WTC11 (cell line): ENCODE data around the gene RSU1. TPM values are rescaled to one million over a fixed set of nuclear protein-coding genes. Genes with fewer than 3 reads are reported as not detected.

Experiments
- ATAC-seq: fragments of 200-7000 bp; cut with Tn5 transposase; 2 replicates; pipeline ENCODE4 v1.10.0; 2021; ENCODE audit warnings: mild to moderate bottlenecking, moderate library complexity
- CTCF ChIA-PET: fragments of 300-600 bp; sonication (Branson Sonifier 250); formaldehyde crosslinking; loops from one replicate; lab custom pipeline; 2021; ENCODE audit warnings: antibody characterized with exemption; lab: Charles Lee
- POLR2A ChIA-PET: fragments of 350-600 bp; sonication (Branson Sonifier 250); formaldehyde crosslinking; loops from one replicate; lab custom pipeline; 2021; ENCODE audit warnings: antibody characterized with exemption; lab: Charles Lee
- DNase-seq: peaks from one replicate; pipeline ENCODE4 v3.0.0; 2021; ENCODE audit warnings: low spot score
- H3K27ac Mint-ChIP-seq: 2 replicates; pipeline ENCODE4 v1.8.0; 2021; ENCODE audit warnings: mixed read lengths
- H3K27me3 Mint-ChIP-seq: 2 replicates; pipeline ENCODE4 v1.8.0; 2021; ENCODE audit warnings: low read depth, mild to moderate bottlenecking, moderate library complexity, mixed read lengths
- H3K36me3 Mint-ChIP-seq: 2 replicates; pipeline ENCODE4 v1.8.0; 2021; ENCODE audit warnings: mixed read lengths
- H3K4me1 Mint-ChIP-seq: 2 replicates; pipeline ENCODE4 v1.8.0; 2022; ENCODE audit warnings: mixed read lengths
- H3K4me3 Mint-ChIP-seq: 2 replicates; pipeline ENCODE4 v1.8.0; 2021; ENCODE audit warnings: mild to moderate bottlenecking, moderate library complexity, mixed read lengths
- H3K9me3 Mint-ChIP-seq: 2 replicates; pipeline ENCODE4 v1.8.0; 2021; ENCODE audit warnings: mixed read lengths
- ATF2 ChIP-seq: sonication (generic); formaldehyde crosslinking; IDR thresholded peaks from 2 replicates; pipeline ENCODE4 v1.8.1; 2022; ENCODE audit warnings: low read depth, missing genetic modification reagents, borderline replicate concordance
- CDX4 ChIP-seq: fragments of 250-450 bp; sonication (Bioruptor Pico); IDR thresholded peaks from 2 replicates; pipeline ENCODE4 v1.9.0; 2021; ENCODE audit warnings: moderate library complexity, mild to moderate bottlenecking, inconsistent platforms, borderline replicate concordance
- CREB1 ChIP-seq: sonication (generic); formaldehyde crosslinking; IDR thresholded peaks from 2 replicates; pipeline ENCODE4 v1.8.0; 2023; ENCODE audit warnings: mild to moderate bottlenecking, missing genetic modification reagents
- FOXJ3 ChIP-seq: sonication (generic); formaldehyde crosslinking; IDR thresholded peaks from 2 replicates; pipeline ENCODE4 v1.9.0; 2021; ENCODE audit warnings: missing genetic modification reagents, mild to moderate bottlenecking, borderline replicate concordance
- IRF1 ChIP-seq: sonication (generic); formaldehyde crosslinking; IDR thresholded peaks from 2 replicates; pipeline ENCODE4 v1.8.0; 2023; ENCODE audit warnings: missing genetic modification reagents
- MLX ChIP-seq: sonication (generic); formaldehyde crosslinking; IDR thresholded peaks from 2 replicates; pipeline ENCODE4 v1.8.1; 2023; ENCODE audit warnings: mild to moderate bottlenecking, missing genetic modification reagents, moderate library complexity
- MYBL2 ChIP-seq: sonication (generic); formaldehyde crosslinking; IDR thresholded peaks from 2 replicates; pipeline ENCODE4 v1.8.1; 2023; ENCODE audit warnings: mild to moderate bottlenecking, moderate library complexity, missing genetic modification reagents
- NFYB ChIP-seq: sonication (generic); formaldehyde crosslinking; conservative IDR thresholded peaks from 2 replicates; pipeline ENCODE4 v1.8.0; 2022; ENCODE audit warnings: low read depth, missing genetic modification reagents
- NR1H2 ChIP-seq: sonication (generic); formaldehyde crosslinking; IDR thresholded peaks from 2 replicates; pipeline ENCODE4 v1.9.0; 2021; ENCODE audit warnings: mild to moderate bottlenecking, moderate library complexity, missing genetic modification reagents
- SMAD3 ChIP-seq: sonication (generic); formaldehyde crosslinking; IDR thresholded peaks from 2 replicates; pipeline ENCODE4 v1.8.0; 2022; ENCODE audit warnings: missing genetic modification reagents, mild to moderate bottlenecking, borderline replicate concordance
- SP1 ChIP-seq: sonication (generic); formaldehyde crosslinking; conservative IDR thresholded peaks from 2 replicates; pipeline ENCODE4 v1.8.1; 2022; ENCODE audit warnings: missing genetic modification reagents
- USF1 ChIP-seq: sonication (generic); formaldehyde crosslinking; IDR thresholded peaks from 2 replicates; pipeline ENCODE4 v1.8.0; 2022; ENCODE audit warnings: mild to moderate bottlenecking, missing genetic modification reagents
- ZMAT4 ChIP-seq: fragments of 250-450 bp; sonication (Bioruptor Pico); IDR thresholded peaks from 2 replicates; pipeline ENCODE4 v1.9.0; 2021; ENCODE audit warnings: mild to moderate bottlenecking
- ZNF121 ChIP-seq: sonication (generic); formaldehyde crosslinking; IDR thresholded peaks from 2 replicates; pipeline ENCODE4 v1.8.0; 2023; ENCODE audit warnings: missing genetic modification reagents
- ZNF423 ChIP-seq: fragments of 250-450 bp; sonication (Bioruptor Pico); IDR thresholded peaks from 2 replicates; pipeline ENCODE4 v2.1.2; 2022; ENCODE audit warnings: mild to moderate bottlenecking, moderate library complexity
- ZNF425 ChIP-seq: fragments of 250-450 bp; sonication (Bioruptor Pico); conservative IDR thresholded peaks from 2 replicates; pipeline ENCODE4 v1.9.0; 2021; ENCODE audit warnings: mild to moderate bottlenecking
- ZNF532 ChIP-seq: fragments of 250-450 bp; sonication (Bioruptor Pico); IDR thresholded peaks from 2 replicates; pipeline ENCODE4 v1.9.0; 2021; ENCODE audit warnings: mild to moderate bottlenecking, borderline replicate concordance
- total RNA-seq: library from RNA; stranded (reverse); gene quantifications from 3 replicates; pipeline ENCODE4 v1.2.3, GENCODE V29; 2021

The RSU1 gene
- total RNA-seq, 1 experiment from 2014 or later = 46.4 TPM

GRCh38 chr10:16602104-16602775, 215.0 kb downstream of the RSU1 start:
- Mint-ChIP-seq H3K9me3 (no peaks in the 10 kb centered on the region), H3K27ac (no peak overlapping the region), H3K4me1 (0 out of 2 replicates have a peak, but pooled peaks cover 3% of the 10 kb centered on the region), H3K4me3 (no peak overlapping the region), H3K27me3 (no peaks in the 10 kb centered on the region; the same call in 1 of the 2 replicates), H3K36me3 (no peaks in the 10 kb centered on the region)
- ATAC-seq (no peak), DNase-seq (no peak)
- ChIA-PET CTCF (no interaction called here), POLR2A (no interaction called here)
- no peak for TF ChIP-seq ATF2 (CRISPR knock-in tag)
- TF ChIP-seq ZMAT4 = no peak
- no peak for TF ChIP-seq ZNF423
- no peak for TF ChIP-seq IRF1 (CRISPR knock-in tag)
- no peak for TF ChIP-seq MYBL2 (CRISPR knock-in tag)

- H3K27me3 Mint-ChIP-seq = no peaks in the 10 kb centered on the region
- H3K9me3 Mint-ChIP-seq = no peaks in the 10 kb centered on the region
- POLR2A ChIA-PET = no interaction called here
- H3K36me3 Mint-ChIP-seq = no peaks in the 10 kb centered on the region
- H3K4me1 Mint-ChIP-seq = peaks cover 10% of the 10 kb centered on the region
- no peak for TF ChIP-seq MLX (CRISPR knock-in tag)
- TF ChIP-seq ZNF121 (CRISPR knock-in tag) = no peak
- no peak for TF ChIP-seq ZNF425 (CRISPR knock-in tag)
- no peak for TF ChIP-seq USF1 (CRISPR knock-in tag)
- no peak for TF ChIP-seq CDX4 (CRISPR knock-in tag)
- TF ChIP-seq SP1 (CRISPR knock-in tag) = no peak
- TF ChIP-seq NFYB (CRISPR knock-in tag) = no peak
- no peak for TF ChIP-seq ZNF532 (CRISPR knock-in tag)
- no peak for TF ChIP-seq NR1H2 (CRISPR knock-in tag)
- TF ChIP-seq SMAD3 (CRISPR knock-in tag) = no peak
- no peak for TF ChIP-seq FOXJ3
- no peak for TF ChIP-seq CREB1 (CRISPR knock-in tag)
- H3K27ac Mint-ChIP-seq = no peak overlapping the region
- DNase-seq (no peak), ATAC-seq (no peak)
- no peak overlapping the region for H3K4me3 Mint-ChIP-seq
- CTCF ChIA-PET = no interaction called here
Measured at GRCh38 chr10:16599662-16600061, 217.6 kb downstream of the RSU1 start.
